GM18502 (cell line): ENCODE measurements around the gene MRC1.

Experiments
- ATAC-seq: cut with Tn5 transposase; IDR thresholded peaks from one replicate; pipeline ENCODE4 v1.9.1; 2021; ENCODE audit warnings: mild to moderate bottlenecking; ENCODE audit not compliant: unreplicated experiment, poor library complexity

MRC1 gene

DNA sequence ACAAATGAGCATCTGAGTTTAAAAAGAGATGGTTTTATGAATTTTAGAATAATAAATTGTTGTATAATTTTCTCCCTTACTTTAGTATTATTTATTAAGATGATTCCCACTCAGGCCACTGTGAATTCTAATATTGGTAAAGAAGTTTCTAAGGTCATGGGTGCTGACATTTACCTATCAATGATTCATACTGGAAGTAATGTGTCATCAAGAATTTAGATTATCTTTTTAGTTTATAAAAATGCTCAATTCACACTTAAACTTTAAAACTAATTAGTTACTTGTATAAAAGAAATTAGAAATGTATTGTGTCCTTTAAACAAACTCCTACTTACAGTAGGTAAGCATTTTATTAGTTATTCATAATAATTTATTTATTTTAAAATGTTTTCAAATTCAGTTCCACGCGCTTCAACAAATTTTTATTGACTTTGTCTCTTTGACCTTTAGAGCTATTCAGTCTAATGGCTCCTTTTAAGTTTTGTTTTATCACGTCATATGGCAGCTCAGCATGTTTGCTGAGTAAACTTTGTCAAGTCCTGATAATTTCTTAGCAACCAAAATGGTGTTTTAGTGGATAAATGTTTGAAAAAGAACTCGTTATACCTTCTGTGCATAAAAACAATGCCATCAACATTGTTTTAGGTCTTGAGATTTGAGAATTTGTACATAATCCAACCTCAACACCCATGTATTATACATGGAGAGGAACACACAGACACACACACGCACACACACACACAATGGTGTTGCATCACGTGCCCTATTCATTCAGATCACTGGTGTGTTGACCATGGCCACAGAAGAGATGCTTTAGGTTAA lies 15.1 kb upstream of the MRC1 start:
- ATAC-seq = no peak

DNA sequence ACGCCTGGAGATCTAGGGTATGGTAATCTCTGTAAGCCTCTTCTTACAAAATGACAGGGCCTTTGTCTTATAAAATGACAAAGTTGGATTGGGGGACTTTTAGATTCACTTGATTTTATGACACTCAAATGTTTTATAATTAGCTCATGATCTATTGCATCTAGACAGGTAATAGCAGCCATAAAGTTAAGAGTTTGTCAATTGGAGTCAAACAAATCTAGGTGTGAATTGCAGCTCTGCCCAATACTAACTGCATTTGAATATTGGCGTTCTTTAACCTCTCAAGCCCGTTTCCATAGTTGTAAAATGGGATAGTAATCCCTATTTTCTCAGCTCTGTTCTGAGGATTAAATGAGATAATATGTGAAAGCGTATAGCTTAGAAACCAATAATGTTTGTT lies 14.1 kb upstream of the MRC1 start:
- ATAC-seq = no peak

DNA sequence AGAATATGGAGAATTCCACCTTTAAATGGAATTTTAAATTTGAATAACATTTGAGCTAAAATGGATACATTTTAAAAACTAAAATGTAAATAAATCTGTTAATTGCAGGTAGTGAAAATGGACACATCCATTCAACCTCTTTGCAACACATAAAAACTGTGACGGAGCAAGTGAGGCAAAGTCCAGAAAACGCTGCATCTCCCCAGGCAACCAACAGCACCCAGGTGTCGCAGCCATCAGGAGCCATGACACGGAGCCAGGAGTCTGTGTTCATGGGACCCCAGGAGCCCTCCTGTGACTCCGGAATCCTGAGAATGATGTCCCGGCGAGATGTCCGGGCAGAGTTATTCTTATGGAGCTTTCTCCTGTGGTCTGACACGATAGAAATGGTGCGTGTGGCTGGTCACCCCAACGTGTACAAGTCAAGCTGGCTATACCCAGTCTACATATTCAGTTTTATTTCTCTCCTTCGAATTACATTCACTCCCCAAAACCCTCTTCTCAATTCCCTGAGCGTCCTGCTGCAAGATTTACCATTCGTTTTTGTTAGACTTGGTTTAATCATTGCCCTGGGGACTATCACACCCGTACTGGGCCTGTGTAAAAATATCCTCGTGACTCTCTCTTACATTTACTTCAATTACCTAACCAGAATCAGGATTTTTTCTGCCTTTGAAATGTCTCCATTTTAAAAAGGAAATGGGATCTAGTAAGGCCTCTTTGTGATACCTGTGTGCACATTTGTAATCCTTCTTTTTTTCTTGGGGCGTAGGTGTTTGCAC lies 13.1 kb upstream of the MRC1 start:
- no peak for ATAC-seq

DNA sequence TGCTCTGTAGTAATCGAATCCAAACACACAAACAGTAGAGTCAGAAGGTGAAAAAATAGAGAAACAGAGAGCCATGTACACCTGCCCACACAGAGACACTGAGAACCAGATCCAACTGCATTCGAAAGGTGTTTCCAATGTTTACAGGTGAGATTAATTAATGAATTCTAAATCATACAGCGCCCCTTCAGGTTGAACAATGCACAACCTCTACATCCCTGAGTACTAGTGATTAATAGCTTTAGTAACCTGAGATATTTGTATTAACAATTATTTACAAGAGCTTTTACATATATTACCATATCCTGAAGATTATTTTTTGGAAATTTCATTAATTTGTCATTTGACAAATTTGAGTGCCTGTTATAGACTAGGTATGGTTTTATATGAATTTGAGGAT lies 7.6 kb upstream of the MRC1 start:
- ATAC-seq = no peak

DNA sequence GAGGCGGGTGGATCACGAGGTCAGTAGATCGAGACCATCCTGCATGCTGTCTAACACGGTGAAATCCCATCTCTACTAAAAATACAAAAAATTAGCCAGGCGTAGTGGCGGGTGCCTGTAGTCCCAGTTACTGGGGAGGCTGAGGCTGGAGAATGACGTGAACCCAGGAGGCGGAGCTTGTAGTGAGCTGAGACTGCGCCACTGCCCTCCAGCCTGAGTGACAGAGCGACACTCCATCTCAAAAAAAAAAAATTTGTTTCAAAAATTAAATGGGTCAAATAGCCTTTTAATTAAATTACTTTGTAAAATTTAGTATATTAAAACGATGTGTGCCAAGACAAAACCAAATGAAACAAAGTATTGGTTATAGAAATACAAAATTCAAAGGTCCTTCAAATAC lies 6.8 kb upstream of the MRC1 start:
- no peak for ATAC-seq

DNA sequence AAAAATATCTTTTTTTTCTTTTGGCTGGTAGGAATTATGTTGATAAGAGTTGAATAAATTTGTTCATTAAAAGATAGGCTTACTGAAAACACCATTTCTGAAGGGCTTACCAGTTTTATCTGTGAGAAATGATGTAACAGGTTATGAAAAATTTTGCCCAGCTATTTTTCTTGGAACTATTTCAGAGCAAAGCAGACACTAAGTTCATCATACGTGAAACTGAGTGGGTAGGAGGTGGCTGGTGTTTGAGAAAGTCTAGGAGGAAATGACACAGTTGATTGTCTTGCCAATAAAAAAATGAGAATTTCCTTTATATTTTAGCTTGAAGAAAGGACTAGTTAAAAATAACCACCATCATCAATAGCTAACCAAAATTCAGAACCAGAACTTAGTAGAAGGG lies 6.2 kb upstream of the MRC1 start:
- no peak for ATAC-seq

DNA sequence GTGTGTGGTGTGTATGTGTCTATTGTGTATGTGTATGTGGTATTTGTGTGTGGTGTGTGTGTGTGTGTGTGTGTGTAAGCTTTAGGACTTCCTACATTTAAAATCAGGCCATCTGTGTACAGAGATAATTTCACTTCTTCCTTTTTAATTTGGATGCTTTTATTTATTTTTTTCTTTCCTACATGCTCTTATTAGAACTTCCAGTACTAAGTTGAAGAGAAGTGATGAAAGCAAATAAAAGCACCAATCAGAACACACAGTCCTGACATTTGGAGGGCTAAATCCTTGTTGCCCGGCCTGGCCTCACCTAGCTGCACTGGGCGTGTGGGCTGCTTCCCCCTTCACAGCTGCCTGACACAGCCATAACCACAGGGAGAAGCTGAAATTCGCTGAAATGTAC lies 3.8 kb upstream of the MRC1 start:
- ATAC-seq = no peak

DNA sequence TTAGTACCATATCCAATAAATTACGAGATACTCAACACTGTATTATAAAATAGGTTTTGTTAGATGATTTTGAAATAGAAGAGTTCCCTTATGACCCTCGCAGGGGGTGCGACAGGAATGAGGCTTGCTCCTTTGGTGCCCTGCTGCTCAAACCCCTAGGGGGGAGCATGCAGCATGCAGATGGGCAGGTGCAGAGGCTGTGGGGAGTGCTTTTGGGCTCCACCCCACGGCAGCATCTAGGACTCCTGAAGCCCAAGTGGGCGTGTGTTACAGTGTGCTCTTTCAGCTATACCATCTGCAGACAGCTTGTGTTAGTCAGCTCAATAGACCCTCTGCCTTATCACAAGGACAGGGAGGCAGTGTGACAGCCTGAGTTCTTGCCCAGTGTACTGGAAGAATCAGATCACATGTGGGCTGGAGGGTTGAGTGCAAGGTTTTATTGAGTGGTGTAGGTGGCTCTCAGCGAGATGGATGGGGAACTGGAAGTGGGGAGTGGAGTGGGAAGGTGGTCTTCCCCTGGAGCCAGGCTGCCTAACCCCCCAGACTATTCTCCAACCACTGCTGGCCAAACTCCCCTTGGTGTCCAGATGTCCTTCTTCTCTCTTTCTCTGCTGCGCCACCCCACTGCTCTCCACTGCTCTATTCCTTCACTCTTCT lies 3.1 kb upstream of the MRC1 start:
- no peak for ATAC-seq

DNA sequence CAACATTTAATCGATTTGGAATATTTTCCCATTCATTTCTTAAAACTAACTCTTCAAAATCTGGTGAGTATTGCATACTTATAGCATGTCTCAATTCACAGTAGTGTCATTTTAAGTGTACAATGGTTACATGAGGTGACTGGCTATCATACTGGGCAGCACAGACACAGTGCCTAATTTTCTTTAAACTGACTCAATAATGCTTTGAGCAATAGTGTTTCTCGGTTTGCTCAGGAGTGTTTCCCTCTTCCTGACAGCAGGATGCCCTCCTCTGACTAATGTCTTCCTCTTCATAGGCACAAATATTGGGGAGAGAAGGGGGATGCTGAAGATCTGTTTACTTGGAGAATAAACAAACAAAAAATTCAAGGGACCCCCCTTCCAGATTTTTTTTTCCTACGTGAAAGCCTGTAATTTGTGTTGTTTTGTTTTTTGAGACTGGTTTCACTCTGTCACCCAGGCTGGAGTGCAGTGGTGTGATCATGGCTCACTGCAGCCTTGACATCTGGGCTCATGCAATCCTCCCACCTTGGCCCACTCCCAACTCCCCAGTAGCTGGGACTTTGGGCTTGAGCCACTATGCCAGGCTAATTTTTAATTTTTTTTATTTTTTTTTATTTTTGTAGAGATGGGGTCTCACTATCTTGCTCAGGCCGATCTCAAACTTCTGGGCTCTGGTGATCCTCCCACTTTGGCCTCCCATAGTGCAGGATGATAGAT lies 2.2 kb downstream of the MRC1 start:
- ATAC-seq = no peak

DNA sequence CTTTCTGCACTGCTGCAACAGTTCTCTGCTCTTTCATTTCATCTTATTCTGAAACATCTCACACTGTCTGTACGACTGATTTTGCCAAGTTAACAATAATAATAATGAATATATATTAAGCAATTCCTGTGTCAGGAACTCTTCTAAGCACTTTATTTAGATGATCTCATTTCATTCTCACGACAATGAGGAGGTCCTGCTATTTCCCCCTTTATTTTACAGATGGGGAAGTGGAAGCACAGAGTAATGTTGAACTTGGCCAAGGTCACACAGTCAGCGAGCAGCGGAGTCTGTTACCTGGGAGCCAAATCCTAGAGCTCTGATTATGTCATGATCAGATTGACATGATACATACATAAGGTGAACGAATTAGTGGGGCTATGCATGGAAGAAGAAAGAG lies 5.8 kb downstream of the MRC1 start:
- no peak for ATAC-seq

DNA sequence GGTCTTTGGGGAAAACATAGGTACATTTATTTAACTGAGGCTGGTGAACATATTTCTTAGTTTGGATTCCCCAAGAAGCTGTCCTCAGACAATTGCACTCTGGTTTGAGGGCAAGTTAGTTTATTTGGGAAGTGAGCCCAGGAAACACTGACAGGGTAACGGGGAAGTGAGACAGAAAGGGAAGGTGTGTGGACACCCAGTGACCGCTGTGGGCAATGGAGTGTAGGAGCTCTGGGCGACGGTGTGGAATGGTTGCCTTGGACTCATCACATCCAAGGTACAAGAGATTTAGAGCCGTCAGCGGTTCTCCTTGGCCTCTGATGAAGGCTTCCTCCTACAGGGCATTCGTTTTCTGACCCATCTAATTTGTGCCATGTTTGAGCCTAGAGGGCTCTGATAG lies 7.1 kb downstream of the MRC1 start:
- no peak for ATAC-seq

DNA sequence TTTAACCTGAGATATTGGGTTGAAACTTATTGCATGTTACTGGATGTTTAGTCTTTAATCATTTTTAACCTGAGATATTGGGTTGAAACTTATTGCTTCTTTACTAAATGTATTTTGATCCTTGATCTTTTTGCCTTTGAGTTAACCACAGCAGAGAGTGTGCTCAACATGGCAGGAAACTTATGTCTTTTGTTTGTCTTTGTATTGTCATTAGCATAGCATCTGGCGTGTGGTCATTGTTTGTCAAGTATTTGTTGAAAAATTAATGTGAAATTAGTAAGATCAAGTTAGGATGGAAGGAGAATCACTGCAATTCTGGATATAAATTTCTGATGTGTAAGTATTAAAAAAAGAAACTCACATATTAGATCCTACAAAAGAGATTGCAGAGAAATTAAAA lies 8.2 kb downstream of the MRC1 start:
- no peak for ATAC-seq

DNA sequence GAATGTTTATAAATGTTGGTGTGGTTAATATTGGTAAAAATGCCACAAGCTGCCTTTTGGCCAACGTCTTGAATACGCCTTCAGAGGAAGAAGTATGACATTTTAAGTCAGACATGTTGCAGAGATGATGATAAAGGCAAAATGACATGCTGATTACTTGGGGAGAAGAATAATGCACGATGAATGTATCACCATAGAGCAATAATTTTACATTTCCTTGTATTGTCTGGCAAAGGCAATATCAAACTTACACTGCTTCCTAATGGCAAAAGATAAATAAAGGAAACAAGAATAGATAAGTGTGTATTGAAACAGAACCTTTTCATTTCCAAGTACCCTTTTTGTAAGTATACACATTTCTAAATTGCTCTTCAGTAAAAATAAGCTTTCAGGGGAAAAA lies 8.6 kb downstream of the MRC1 start:
- ATAC-seq = no peak

DNA sequence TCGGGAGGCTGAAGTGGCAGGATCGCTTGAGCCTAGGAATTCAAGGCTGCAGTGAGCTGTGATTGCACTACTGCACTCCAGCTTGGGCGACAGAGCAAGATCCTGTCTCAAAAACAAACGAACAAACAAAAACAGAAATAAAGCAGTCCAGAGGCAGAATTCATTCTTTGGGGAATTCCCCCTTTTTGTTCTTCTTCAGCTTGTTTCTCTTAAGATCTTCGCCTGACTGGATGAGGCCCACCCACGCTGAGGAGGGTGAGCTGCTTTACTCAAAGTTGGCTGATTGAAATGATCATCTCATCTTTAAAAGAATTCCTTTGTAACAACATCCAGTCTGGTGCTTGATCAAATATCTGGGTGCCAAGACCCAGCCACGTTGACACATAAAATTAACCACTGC lies 10.7 kb downstream of the MRC1 start:
- no peak for ATAC-seq

DNA sequence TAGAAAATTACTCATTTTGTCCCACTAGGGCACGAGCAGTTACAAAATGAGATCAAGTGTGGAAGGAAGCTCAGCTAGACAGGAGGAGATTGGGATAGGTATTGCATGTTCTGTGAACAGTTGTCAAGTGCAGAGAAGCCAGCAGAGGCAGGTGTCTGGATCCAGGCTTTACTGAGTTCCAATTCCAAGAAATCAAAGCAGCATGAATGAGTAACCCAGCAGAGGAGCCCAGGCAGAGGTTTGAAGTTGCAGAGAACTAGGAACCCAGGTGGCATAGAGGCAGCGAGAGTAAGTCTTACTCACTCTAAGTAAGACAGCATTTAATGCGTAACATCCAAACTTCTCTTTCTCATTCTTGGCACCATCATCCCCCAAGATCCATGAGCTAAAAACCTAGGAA lies 11.8 kb downstream of the MRC1 start:
- no peak for ATAC-seq

DNA sequence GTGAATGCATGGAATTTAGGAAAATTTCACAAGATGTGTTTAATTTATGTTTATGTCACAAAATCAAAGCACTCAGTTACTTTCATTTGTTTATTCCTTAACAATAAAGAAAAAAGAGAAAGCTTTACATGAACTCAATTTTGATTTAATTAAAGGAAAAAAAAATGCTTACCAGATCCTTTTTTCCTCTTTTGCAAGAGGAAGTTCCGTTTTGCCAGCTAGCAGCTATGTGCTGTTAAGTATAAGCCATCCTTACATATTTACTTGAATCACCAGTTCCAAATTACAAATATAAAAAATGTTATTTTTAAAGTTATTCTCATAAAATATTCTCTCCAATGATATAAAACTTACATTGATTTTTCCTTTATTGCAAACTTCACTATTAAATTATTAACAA lies 12.7 kb downstream of the MRC1 start:
- ATAC-seq = no peak

DNA sequence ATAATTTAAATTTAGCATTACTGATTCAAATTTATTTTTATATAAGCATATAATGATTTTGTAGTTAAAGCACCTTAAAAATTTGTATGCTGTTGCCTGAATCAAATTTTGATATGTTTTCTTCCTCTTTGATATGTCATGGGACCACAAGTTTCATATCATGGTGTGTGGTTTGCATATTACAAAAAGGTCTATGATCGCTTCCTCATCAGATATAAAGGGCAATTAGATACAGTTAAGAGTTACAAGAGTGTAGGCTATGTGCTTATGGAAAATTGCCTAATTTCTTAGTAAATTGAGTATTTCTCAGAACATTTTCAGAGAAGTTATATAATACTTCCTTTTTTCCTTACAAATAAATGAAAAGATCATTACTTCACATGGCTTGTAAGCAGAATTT lies 22.2 kb downstream of the MRC1 start:
- ATAC-seq = no peak

DNA sequence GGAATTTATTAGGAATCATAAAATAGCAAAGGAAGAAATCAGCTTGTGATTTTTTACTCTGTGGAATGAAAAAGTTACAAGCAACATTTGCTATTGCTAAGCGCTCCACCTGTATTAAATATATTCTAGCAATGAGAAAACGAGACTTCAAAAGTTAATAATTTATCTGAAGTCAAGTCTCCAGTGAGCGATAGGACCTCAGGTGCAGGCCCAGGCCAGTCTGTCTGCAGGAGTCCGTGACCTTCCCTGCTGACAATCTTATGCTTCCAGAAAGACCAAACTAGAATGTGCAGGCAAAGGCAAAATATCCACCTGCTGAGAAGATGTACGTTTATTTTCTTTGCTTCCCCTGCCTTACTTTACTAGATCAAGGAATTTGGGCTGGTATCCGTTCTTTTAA lies 22.7 kb downstream of the MRC1 start:
- no peak for ATAC-seq

DNA sequence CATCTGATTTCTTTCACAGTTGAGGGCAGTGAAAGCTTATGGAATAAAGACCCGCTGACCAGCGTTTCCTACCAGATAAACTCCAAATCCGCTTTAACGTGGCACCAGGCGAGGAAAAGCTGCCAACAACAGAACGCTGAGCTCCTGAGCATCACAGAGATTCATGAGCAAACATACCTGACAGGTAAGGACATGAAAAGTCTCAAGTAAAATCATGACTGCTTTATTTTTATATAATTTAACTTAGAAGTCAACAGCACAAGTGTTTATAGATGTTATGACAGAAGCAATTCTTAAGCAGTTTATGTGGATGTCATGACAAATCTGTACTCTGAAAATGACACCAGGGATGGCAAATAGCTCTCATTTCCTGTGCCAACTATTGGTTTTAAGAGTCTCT lies 24.5 kb downstream of the MRC1 start:
- ATAC-seq = no peak

DNA sequence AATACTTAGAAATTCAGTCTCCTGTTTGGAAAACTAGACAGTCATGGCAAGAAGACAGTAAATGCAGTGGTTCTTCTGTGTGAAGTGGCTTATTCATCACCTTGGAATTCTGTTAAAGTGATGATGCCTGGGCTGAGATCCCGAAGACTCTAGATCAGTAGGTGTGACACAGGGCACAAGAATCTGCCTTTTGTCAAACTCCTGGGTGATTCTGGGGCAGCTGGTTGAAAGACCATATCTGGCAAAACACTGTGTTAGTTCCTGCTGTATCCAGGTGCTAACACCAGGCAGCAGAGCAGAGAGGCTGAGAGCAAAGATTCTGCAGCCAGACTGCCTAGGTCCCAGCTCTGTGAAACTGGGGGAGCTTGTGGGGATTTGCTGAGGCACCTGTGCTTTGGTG lies 26.5 kb downstream of the MRC1 start:
- ATAC-seq = no peak

DNA sequence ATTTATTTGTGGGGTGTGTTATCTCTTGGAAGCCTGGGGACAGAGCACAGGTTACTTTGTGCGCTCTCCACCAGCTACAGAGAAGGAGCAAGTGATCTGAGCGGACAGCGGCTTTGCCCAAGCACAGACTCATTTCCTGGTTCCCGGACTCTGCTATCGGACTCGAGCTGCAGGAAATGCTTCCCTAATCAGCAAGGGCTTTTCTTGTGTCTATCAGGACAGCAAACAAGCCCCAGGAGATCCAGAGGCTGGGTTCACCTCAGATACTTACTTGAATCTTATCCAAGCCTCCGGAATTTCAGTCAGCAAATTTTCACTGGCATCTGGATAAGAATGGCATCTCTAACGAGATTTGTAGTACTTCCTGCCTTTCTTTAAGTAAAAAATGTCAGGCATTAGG lies 27.8 kb downstream of the MRC1 start:
- ATAC-seq = no peak
